NCI-H748 (cell line): ENCODE results near the gene IRX4.
A peak's percentile ranks its signal among the peaks of the same experiment; 100 is the strongest.
"Not testable (repeated sequence)": the region's sequence is repeated elsewhere in the genome, so short reads cannot be mapped to it uniquely, and the experiment has no call there.

ENCODE experiments used
- DNase-seq: peaks from one replicate; lab custom pipeline; 2025; ENCODE audit not compliant: unreplicated experiment; lab: John Stamatoyannopoulos, UW

IRX4 gene

DNA sequence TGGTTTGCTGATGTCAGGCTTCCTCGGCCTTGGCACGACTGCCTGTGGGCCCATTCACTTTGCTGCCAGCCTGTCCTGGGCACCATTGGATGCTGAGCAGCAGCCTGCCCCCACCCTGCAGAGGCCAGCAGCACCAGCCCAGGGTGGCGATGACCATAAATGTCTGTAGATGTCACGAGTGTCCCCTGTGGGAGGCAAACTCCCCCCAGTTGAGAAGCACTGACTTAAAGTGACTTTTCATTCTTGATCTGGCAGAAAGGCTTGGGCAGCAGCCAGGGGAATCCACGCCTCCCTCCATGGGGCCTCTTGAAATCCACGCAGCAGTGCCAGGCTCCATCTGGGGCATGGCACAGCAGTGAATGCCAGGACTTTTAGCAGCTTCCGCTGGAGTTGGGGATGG, 21.8 kb downstream of the IRX4 start:
- no peak for DNase-seq

DNA sequence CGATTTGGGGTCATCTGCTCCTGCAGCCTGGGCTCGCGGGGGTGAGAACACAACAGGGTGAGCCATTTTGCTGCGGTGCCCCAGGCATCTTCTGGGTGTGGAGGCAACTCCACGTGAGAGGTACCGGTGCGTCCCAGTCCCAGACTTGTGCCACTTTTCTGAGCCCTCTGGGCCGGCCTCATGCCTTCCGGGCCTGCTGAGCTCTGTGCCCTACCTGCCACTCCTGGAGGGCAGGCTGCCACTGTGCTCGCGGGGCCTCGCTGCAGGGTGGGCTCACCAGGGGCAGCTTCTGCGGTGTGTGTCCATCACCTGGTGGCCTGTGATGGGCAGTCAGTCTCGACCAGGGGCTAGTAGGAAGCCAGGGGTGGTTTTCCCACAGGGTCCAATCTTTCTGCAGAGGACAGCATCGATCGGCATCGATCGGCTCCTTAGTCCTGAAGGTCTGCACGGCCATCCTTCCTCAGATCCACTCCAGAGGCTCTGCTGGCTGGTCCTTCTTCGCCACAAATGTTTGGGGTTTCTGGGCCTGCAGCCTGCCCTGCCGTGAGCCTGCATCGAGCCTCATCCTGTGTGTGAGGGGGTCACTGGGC, 22.6 kb downstream of the IRX4 start:
- no peak for DNase-seq

- DNase-seq = no peak
These were observed 23.6 kb downstream of the IRX4 start for GRCh38 chr5:1859099-1859498.

GRCh38 chr5:1858436-1858835, 24.3 kb downstream of the IRX4 start:
- no peak for DNase-seq

GRCh38 chr5:1857256-1857600, 25.5 kb downstream of the IRX4 start:
- no peak for DNase-seq

DNA sequence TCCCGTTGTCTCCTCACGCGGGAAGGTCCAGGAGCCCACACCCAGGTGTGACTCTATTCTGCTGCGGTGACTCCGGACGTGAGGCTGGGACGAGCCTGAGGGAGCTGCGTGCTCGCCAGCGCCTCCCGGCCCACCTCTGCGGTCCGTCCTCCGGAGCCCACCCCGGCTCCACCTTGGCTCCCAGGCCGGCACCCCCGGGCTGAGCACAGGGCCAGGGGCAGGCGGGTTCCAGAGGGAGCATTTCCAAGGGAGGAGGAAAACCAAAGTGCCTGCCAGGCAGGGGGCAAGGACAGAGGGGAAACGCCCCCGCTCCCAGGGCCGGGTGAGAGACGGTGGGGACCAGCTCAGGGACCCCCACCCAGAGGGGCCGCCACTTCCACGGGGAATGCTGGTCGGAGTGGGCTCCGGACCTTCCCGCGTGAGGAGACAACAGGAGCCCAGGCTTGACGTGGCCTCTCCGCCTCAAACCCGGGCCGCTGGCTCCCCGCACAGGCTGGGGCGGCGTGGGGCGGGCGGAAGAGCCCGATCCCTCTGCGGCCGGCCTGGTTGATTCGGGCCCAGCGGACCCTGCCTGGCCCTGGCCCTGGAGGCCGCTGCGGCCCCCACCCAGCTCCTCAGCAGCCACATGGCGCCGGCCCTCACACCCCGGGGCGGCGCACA, 26.0 kb downstream of the IRX4 start:
- DNase-seq = no peak

- DNase-seq = peak; percentile 67
These were observed 27.1 kb downstream of the IRX4 start for GRCh38 chr5:1855596-1855995.

GRCh38 chr5:1855075-1855474, 27.6 kb downstream of the IRX4 start:
- no peak for DNase-seq

DNA sequence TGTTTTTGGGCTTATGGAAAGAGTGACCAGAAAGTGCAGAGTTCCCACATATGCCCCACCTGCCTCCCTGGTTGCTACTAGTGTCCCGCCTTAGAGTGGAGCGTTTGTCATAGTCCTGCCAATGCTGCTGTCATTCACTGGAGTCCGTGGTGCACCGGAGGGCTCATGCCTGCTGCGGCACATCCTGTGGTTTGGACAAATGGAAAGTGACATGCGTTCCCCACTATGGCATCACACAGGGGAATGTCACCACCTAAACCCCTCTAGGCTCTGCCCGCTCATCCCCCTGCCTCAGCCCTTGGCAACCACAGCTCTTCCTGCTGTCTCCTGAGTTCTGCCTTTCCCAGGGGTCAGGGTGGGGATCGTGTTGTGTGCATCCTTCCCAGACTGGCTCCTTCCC, 29.2 kb downstream of the IRX4 start:
- DNase-seq = peak; percentile 37

DNA sequence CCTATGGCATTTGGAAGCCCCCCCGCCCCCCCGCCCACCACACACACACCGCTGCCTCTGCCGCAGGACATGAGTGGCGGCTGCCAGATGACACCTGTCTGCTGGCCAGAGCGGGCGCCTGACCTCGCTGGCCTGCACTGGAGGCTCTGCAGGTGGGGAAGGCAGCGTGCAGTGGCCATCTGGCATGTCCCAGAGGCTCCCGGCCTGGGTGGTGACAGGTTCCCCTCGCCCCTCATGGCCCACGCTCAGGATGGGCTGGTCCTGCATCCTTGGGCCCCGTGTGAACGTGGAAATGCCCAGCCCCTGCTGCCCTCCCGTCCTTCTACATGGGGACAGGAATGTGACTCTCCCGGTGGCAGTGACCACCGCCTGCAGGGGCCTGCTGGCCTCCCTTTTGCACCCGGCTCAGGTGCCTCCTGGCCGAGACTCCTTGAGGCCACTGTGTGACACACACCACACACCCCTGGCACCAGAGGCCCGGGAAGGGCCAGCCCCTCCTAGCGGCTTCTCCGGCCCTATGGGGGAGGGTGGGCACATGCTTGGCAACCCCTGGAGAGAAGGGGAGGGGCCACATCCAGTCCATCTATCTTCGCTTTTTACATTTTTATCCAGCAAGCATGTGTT, 30.3 kb downstream of the IRX4 start:
- DNase-seq = no peak

GRCh38 chr5:1851290-1851934, 31.3 kb downstream of the IRX4 start:
- no peak for DNase-seq

- no peak for DNase-seq
These were observed 32.2 kb downstream of the IRX4 start for GRCh38 chr5:1850324-1851154.

DNA sequence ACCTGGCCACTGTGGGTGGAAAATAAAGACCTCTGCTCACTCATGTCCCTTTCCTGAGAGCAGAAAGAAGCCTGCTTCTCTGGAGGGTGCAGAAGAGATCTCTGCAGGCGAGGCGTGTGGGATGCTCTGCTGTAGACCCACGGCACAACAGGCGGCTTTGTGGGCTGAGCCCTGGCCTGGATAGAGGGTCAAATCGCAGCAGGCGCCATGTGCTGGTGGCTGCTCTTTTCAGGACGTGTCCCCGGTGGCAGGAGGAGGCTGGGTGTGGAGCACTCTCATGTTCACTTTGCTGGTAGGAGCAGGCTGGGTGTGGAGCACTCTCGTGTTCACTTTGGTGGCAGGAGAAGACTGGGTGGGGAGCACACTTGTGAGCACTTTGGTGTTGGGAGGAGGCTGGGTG, 35.1 kb downstream of the IRX4 start:
- no peak for DNase-seq

DNA sequence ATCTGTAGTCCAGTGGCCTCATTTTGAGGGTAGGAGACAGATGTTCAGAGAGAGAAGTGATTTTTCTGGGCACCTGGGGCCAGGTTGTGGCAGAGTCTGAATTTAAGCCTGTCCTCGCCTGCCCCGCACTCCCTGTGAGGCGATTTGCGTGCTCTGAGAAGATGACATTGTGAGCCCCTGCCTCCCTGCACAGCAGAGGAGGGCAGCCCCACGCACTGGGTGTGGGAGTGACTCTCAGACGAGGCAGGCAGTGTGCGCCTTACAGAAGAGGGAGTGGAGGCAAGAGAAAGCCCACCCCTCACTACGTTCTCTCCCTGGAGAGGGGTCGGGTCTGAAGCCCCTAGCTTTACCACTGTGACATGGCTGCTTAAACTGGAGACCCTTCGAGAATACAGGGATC, 35.7 kb downstream of the IRX4 start:
- DNase-seq = no peak

DNA sequence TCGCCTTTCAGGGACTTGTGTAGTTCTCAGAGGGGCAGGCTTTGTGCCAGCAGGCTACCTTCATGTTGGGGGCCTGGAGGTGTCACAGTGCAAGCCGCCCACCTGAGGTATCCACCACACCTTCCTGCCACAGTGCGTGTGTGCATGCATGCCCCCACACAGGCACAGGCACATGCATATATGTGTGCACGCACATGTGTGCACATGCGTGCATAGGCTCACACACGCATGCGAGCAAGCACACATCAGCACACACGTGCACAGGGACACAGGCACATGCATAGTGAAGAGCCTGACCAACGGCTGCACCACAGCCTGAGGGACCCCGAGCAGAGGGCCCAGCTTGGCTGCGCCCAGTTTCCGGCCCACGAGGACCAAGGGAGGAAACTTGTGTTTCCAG, 36.1 kb downstream of the IRX4 start:
- DNase-seq = no peak

DNA sequence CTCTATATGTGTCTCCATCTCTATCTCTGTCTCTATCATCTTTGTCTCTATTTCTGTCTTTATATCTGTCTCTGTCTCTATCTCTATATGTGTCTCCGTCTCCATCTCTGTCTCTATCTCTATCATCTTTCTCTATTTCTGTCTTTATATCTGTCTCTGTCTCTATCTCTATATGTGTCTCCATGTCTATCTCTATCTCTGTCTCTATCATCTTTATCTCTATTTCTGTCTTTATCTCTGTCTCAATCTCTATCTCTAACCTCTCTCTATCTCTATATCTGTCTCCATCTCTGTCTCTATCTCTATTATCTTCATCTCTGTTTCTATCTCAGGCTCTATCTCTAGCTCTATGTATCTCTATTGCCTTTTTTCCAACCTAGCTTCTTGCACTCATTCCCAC, 37.0 kb downstream of the IRX4 start:
- DNase-seq = no peak

GRCh38 chr5:1844708-1845436, 37.9 kb downstream of the IRX4 start:
- DNase-seq = no peak

DNA sequence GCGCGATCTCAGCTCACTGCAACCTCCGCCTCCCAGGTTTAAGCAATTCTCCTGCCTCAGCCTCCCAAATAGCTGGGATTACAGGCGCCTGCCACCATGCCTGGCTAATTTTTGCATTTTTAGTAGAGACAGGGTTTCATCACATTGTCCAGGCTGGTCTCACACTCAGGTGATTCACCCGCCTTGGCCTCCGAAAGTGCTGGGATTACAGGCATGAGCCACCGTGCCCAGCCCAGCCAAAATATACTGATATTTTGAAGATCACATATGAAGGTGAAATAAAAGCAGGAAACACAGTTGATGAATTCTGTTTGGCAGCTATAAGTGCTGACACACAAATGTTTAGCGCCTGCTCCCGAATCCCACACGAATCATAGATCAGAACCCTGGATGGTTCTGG, 39.0 kb downstream of the IRX4 start:
- not testable (repeated sequence) for DNase-seq

- DNase-seq = peak; percentile 92
These were observed 40.5 kb downstream of the IRX4 start for GRCh38 chr5:1842004-1842819.
